C4-2B (cell line): ENCODE measurements around the gene EBPL.

Experiments
- H3K27ac ChIP-seq: fragments of 450-650 bp; 2 replicates; pipeline ENCODE4 v1.5.1; 2017
- CTCF ChIP-seq: fragments of 450-650 bp; conservative IDR thresholded peaks from 2 replicates; pipeline ENCODE4 v1.5.1; 2017; ENCODE audit warnings: mild to moderate bottlenecking
- ZFX ChIP-seq: fragments of 450-650 bp; IDR thresholded peaks from 2 replicates; pipeline ENCODE4 v1.6.1; 2017

The EBPL gene

GRCh38 chr13:49690133-49690994, 922 bp downstream of the EBPL start:
- H3K27ac ChIP-seq, result peak overlapping the region; percentile 98
- TF ChIP-seq CTCF (no peak), ZFX (no peak)

GRCh38 chr13:49683489-49683888, 7.8 kb downstream of the EBPL start:
- TF ChIP-seq ZFX (no peak), CTCF (no peak)
- H3K27ac ChIP-seq, result no peak overlapping the region

GRCh38 chr13:49681842-49682435, 9.3 kb downstream of the EBPL start:
- no peak overlapping the region for H3K27ac ChIP-seq
- TF ChIP-seq ZFX, result no peak
- TF ChIP-seq CTCF, result no peak

GRCh38 chr13:49679246-49679645, 12.0 kb downstream of the EBPL start:
- H3K27ac ChIP-seq, result no peak overlapping the region
- no peak for TF ChIP-seq ZFX
- no peak for TF ChIP-seq CTCF

GRCh38 chr13:49678191-49678914, 12.9 kb downstream of the EBPL start:
- no peak overlapping the region for H3K27ac ChIP-seq
- TF ChIP-seq CTCF, result no peak
- no peak for TF ChIP-seq ZFX

- no peak for TF ChIP-seq CTCF
- TF ChIP-seq ZFX, result no peak
- H3K27ac ChIP-seq, result no peak overlapping the region
Observed at GRCh38 chr13:49676581-49677298, 14.5 kb downstream of the EBPL start.

GRCh38 chr13:49670828-49671227, 20.5 kb downstream of the EBPL start:
- no peak overlapping the region for H3K27ac ChIP-seq
- no peak for TF ChIP-seq CTCF
- TF ChIP-seq ZFX, result no peak
